Trophoblast cell (in vitro differentiated cells and primary cell): ENCODE results near the gene SEC22B.
"Not testable (repeated sequence)": the region's sequence is repeated elsewhere in the genome, so short reads cannot be mapped to it uniquely, and the experiment has no call there.

Source experiments
- DNase-seq, 2 donors: peaks; one replicate each; pipeline ENCODE4 v3.0.0-alpha.2; 2016
- H2AFZ ChIP-seq: 2 replicates; pipeline ENCODE4 v1.6.1; 2013; ENCODE audit warnings: low read length, moderate library complexity, mild to moderate bottlenecking; ENCODE audit not compliant: insufficient read depth, poor library complexity
- H2AK5ac ChIP-seq: 2 replicates; pipeline ENCODE4 v1.6.1; 2013; ENCODE audit warnings: mild to moderate bottlenecking, low read length
- H2BK120ac ChIP-seq: 2 replicates; pipeline ENCODE4 v1.6.1; 2013; ENCODE audit warnings: low read length, mild to moderate bottlenecking, moderate library complexity; ENCODE audit not compliant: insufficient read depth, poor library complexity
- H2BK12ac ChIP-seq: 2 replicates; pipeline ENCODE4 v1.6.1; 2013; ENCODE audit warnings: mild to moderate bottlenecking, low read length, moderate library complexity
- H2BK5ac ChIP-seq: 2 replicates; pipeline ENCODE4 v1.6.1; 2013; ENCODE audit warnings: low read length, low read depth, moderate library complexity, mild to moderate bottlenecking; ENCODE audit not compliant: poor library complexity
- H3K14ac ChIP-seq: 2 replicates; pipeline ENCODE4 v1.6.1; 2013; ENCODE audit warnings: mild to moderate bottlenecking, low read length
- H3K18ac ChIP-seq: 2 replicates; pipeline ENCODE4 v1.6.1; 2013; ENCODE audit warnings: mild to moderate bottlenecking, low read length
- H3K23ac ChIP-seq: 2 replicates; pipeline ENCODE4 v1.6.1; 2013; ENCODE audit warnings: low read length
- H3K27ac ChIP-seq: 2 replicates; pipeline ENCODE4 v1.5.1; 2013; ENCODE audit warnings: low read depth, mild to moderate bottlenecking, inconsistent platforms, low read length, moderate library complexity
- H3K27me3 ChIP-seq: 2 replicates; pipeline ENCODE4 v1.6.1; 2013; ENCODE audit warnings: inconsistent platforms, mild to moderate bottlenecking, low read length, moderate library complexity; ENCODE audit not compliant: insufficient read depth
- H3K36me3 ChIP-seq, 2 experiments: 1 replicate in 1 of 2; 2 replicates in 1 of 2; pipeline ENCODE4 v1.6.1; 2013; ENCODE audit warnings: low read length in 2 of 2, mild to moderate bottlenecking in 2 of 2, moderate library complexity in 1 of 2; ENCODE audit not compliant: insufficient read depth in 2 of 2, control insufficient read depth in 1 of 2
- H3K4ac ChIP-seq: 2 replicates; pipeline ENCODE4 v1.6.1; 2013; ENCODE audit warnings: low read depth, mild to moderate bottlenecking, low read length, moderate library complexity
- H3K4me1 ChIP-seq, 2 experiments: 1 replicate in 1 of 2; 2 replicates in 1 of 2; pipeline ENCODE4 v1.6.1; 2013; ENCODE audit warnings: low read length in 2 of 2, mild to moderate bottlenecking in 2 of 2, moderate library complexity in 1 of 2; ENCODE audit not compliant: insufficient read depth in 2 of 2, control insufficient read depth in 1 of 2
- H3K4me2 ChIP-seq: 2 replicates; pipeline ENCODE4 v1.6.1; 2013; ENCODE audit warnings: inconsistent platforms, mild to moderate bottlenecking, low read length, moderate library complexity
- H3K4me3 ChIP-seq: 2 replicates; pipeline ENCODE4 v1.5.1; 2013; ENCODE audit warnings: mild to moderate bottlenecking, low read depth, low read length, inconsistent platforms
- H3K79me1 ChIP-seq: one replicate; pipeline ENCODE4 v1.6.1; 2013; ENCODE audit warnings: low read length
- H3K79me2 ChIP-seq: 2 replicates; pipeline ENCODE4 v1.6.1; 2013; ENCODE audit warnings: low read length, mild to moderate bottlenecking; ENCODE audit not compliant: control insufficient read depth, insufficient read depth, poor library complexity
- H3K9ac ChIP-seq: 2 replicates; pipeline ENCODE4 v1.6.1; 2013; ENCODE audit warnings: mild to moderate bottlenecking, low read length
- H3K9me3 ChIP-seq: 2 replicates; pipeline ENCODE4 v1.6.1; 2013; ENCODE audit warnings: low read depth, mild to moderate bottlenecking, control low read depth, inconsistent platforms, low read length; ENCODE audit not compliant: insufficient read depth
- H4K12ac ChIP-seq: 2 replicates; pipeline ENCODE4 v1.6.1; 2013; ENCODE audit warnings: low read depth, mild to moderate bottlenecking, low read length, moderate library complexity
- H4K8ac ChIP-seq: 2 replicates; pipeline ENCODE4 v1.6.1; 2013; ENCODE audit warnings: low read depth, mild to moderate bottlenecking, low read length, moderate library complexity
- H4K91ac ChIP-seq: one replicate; pipeline ENCODE4 v1.6.1; 2013; ENCODE audit warnings: low read depth, mild to moderate bottlenecking, low read length, moderate library complexity
- whole genome bisulfite sequencing: extraction: QIAGEN DNeasy Blood & Tissue Kit; methylation state at CpG from one replicate; pipeline ENCODE4 v1.1.7; 2013; ENCODE audit warnings: missing lambda C conversion rate; ENCODE audit not compliant: insufficient read length, insufficient coverage; ENCODE audit errors: extremely low coverage; 5-methylcytosine and 5-hydroxymethylcytosine counted together

Gene SEC22B

GRCh38 chr1:120132406-120132763 is 43.9 kb downstream of the SEC22B start:
- H2BK120ac ChIP-seq, H3K79me1 ChIP-seq, H3K4me1 ChIP-seq, H3K4me3 ChIP-seq, H3K79me2 ChIP-seq, H3K9ac ChIP-seq, H2BK12ac ChIP-seq, H2AFZ ChIP-seq, H3K27me3 ChIP-seq, H2AK5ac ChIP-seq, H3K4me2 ChIP-seq, DNase-seq, H3K23ac ChIP-seq, H3K4ac ChIP-seq, H4K91ac ChIP-seq, H3K36me3 ChIP-seq, H3K27ac ChIP-seq, H4K12ac ChIP-seq, H3K14ac ChIP-seq, H3K9me3 ChIP-seq, H2BK5ac ChIP-seq, H4K8ac ChIP-seq, H3K18ac ChIP-seq: not testable (repeated sequence)
- no CpG with 5 or more reads among the region's 2 CpGs for WGBS

DNA sequence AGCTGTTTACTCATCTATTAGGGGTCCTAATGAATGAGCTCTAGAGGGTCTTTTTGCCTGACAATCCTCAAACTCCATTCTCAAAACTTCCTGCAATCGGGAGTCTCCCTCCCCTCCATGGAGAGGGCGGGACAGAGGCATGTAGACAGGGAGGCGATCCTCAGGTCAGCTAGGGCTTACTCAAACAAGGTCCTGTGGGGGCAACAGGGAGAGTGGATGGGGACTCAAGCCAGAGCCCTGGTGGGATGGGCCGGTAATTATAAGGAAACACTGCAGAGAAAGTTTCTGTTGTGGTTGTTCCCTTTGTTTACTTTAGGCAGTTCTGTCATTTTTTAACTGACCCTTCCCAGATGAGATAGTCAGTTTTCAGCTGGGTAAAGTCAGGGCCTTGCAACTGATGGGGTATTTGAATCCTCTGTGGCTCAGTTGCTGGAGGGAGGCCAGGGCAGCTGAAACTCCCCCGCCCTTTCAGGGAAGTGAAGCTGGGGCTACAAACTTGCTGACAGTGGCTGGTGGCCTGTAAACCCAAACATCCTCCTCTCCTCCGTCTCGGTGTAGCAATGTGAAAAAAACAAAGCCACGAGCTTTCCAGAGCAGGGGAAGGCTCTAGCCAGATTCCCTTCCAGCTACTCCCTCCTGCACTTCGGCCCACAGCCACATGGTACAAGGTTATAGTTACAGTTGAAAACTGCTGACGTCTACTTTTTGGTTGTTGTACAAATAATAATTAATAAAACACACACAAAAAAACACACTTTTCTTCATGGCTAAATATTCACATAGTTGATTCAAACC is 44.5 kb downstream of the SEC22B start:
- H3K27me3 ChIP-seq, H2AK5ac ChIP-seq, H3K23ac ChIP-seq, H2BK120ac ChIP-seq, H3K79me2 ChIP-seq, H2AFZ ChIP-seq, H3K4me1 ChIP-seq, H4K8ac ChIP-seq, H4K91ac ChIP-seq, H4K12ac ChIP-seq, H3K9ac ChIP-seq, H3K36me3 ChIP-seq, H3K9me3 ChIP-seq, H3K79me1 ChIP-seq, H3K27ac ChIP-seq, H3K4me2 ChIP-seq, H3K4ac ChIP-seq, H3K14ac ChIP-seq, H3K4me3 ChIP-seq, H2BK5ac ChIP-seq, H3K18ac ChIP-seq, H2BK12ac ChIP-seq: not testable (repeated sequence)
- WGBS: no CpG with 5 or more reads among the region's 10 CpGs
- DNase-seq: peak in 1 of 2 donors; percentile 15

DNA sequence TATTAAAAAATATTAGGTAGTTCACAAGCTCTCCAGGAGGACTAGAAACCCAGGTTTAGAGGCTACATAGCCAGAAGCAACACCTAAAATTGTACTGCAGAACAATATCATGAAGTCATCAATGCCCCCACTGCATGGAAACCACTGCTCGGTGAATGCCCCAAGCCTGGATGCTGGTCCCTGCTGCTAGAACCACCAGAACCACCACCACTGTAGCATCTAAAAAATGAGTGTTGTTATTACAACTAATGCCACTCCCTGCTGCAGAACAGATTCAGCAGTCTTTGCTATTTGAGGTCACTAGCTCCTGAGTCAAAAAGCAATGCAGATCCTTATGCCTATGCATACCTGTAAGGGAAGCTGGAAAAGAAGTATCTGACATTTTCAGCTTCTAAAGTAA is 48.4 kb downstream of the SEC22B start:
- peak; percentile 66 to 68 for DNase-seq
- not testable (repeated sequence) for H3K4me1 ChIP-seq, H3K23ac ChIP-seq, H3K18ac ChIP-seq, H3K4ac ChIP-seq, H3K9ac ChIP-seq, H4K12ac ChIP-seq, H2AFZ ChIP-seq, H2BK12ac ChIP-seq, H3K27ac ChIP-seq, H2BK120ac ChIP-seq, H3K27me3 ChIP-seq, H3K79me1 ChIP-seq, H3K36me3 ChIP-seq, H4K8ac ChIP-seq, H3K9me3 ChIP-seq, H2BK5ac ChIP-seq, H2AK5ac ChIP-seq, H4K91ac ChIP-seq, H3K79me2 ChIP-seq, H3K14ac ChIP-seq, H3K4me3 ChIP-seq, H3K4me2 ChIP-seq
- WGBS: no CpG with 5 or more reads among the region's 1 CpG

- not testable (repeated sequence) for H3K4me1 ChIP-seq, H3K27me3 ChIP-seq, H4K8ac ChIP-seq, H4K12ac ChIP-seq, H3K4ac ChIP-seq, H3K18ac ChIP-seq, H3K4me2 ChIP-seq, H2BK5ac ChIP-seq, H2AK5ac ChIP-seq, H3K27ac ChIP-seq, H3K23ac ChIP-seq, H2BK12ac ChIP-seq, H3K36me3 ChIP-seq, DNase-seq, H3K79me1 ChIP-seq, H2BK120ac ChIP-seq, H2AFZ ChIP-seq, H3K14ac ChIP-seq, H3K79me2 ChIP-seq, H3K9ac ChIP-seq, H3K4me3 ChIP-seq, H4K91ac ChIP-seq, H3K9me3 ChIP-seq
- WGBS: no CpG with 5 or more reads among the region's 6 CpGs
Observed at GRCh38 chr1:120126216-120126615, 50.1 kb downstream of the SEC22B start.
